ENCODE results near the gene RGP1.
A peak's percentile ranks its signal among the peaks of the same experiment; 100 is the strongest.

Gene RGP1

DNA sequence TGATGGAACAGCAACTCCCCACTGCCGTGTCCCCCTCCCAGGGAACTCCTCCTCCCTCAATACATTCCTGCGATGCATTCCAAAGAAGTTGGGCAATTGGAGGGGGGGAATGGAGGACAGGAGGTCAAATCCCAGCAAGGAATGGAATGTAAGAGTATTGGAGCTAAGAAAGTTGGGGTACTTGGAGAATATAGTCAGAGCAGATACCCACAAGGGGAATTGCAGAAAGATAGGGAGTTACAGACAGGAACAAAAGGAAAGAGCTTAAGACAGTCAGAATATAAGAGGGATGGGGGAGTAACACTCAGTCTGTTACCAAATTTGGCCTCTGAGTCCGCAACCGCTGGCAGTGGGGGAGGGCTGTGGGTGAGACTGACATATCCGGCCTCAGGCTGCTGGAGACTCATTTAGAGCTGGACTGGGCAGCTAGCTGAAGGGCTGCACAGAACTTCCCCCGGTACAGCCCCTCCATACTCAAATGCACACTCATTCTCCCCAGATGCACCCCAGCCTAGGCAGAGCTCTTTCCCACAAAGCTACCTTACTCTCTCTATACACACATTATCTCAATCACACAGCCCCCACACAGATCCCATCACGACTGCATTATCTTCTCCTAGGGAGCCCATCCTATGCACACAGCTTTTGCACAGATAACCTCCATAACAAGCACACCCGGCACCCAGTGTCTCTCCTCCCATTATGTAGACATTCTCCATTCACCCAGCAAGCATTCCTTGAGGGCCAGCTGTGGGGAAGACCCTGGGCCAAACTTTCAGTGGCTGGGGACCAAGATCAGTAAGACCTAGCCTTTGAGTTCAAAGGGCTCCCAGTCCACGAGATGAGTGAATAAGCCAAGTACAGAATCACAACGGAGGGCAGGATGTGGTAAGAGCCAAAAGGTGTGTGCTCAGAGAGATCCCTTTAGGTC lies 20.8 kb upstream of the RGP1 start:
- H3K4me3 ChIP-seq (ENCODE audit: low read length): peak overlapping the region; percentile 19; the same call in 1 of the 2 replicates
- peaks cover 21% of the 10 kb centered on the region; the same call in 1 of the 2 replicates for H3F3A ChIP-seq (ENCODE audit: insufficient read depth, low read length)
- DNase-seq: peak; percentile 29
- no peaks in the 10 kb centered on the region for H3K27me3 ChIP-seq (replicated peaks; ENCODE audit: insufficient read depth, low read length)
- H3K4me2 ChIP-seq (ENCODE audit: low read depth, low read length): peak overlapping the region; percentile 64
- H2AFZ ChIP-seq (ENCODE audit: low read length): no peak overlapping the region
- TF ChIP-seq EZH2phosphoT487 (IDR thresholded peaks at IDR 0.05; ENCODE audit: low read length): no peak
- TF ChIP-seq, protein P1, sequence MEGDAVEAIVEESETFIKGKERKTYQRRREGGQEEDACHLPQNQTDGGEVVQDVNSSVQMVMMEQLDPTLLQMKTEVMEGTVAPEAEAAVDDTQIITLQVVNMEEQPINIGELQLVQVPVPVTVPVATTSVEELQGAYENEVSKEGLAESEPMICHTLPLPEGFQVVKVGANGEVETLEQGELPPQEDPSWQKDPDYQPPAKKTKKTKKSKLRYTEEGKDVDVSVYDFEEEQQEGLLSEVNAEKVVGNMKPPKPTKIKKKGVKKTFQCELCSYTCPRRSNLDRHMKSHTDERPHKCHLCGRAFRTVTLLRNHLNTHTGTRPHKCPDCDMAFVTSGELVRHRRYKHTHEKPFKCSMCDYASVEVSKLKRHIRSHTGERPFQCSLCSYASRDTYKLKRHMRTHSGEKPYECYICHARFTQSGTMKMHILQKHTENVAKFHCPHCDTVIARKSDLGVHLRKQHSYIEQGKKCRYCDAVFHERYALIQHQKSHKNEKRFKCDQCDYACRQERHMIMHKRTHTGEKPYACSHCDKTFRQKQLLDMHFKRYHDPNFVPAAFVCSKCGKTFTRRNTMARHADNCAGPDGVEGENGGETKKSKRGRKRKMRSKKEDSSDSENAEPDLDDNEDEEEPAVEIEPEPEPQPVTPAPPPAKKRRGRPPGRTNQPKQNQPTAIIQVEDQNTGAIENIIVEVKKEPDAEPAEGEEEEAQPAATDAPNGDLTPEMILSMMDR (IDR thresholded peaks at IDR 0.05; ENCODE audit: low read length): no peak
- TF ChIP-seq EZH2 (optimal IDR thresholded peaks at IDR 0.05; ENCODE audit: low read depth, low read length): no peak
- H3K9me3 ChIP-seq (replicated peaks; ENCODE audit: insufficient read depth, low read length): no peaks in the 10 kb centered on the region
- H3K9ac ChIP-seq (ENCODE audit: low read length): no peak overlapping the region
- H3K36me3 ChIP-seq (replicated peaks; ENCODE audit: insufficient read depth, low read length): no peaks in the 10 kb centered on the region; the same call in 1 of the 2 replicates
- peaks cover 28% of the 10 kb centered on the region for H3K4me1 ChIP-seq (ENCODE audit: low read length)
- H3K79me2 ChIP-seq (ENCODE audit: low read length): peaks cover 59% of the 10 kb centered on the region
- H3K9me2 ChIP-seq (replicated peaks; ENCODE audit: insufficient read depth, low read length): no peaks in the 10 kb centered on the region
- H3K27ac ChIP-seq (ENCODE audit: low read length): peak overlapping the region; percentile 4; the same call in 1 of the 2 replicates
- no peaks in the 10 kb centered on the region for H4K20me1 ChIP-seq (ENCODE audit: insufficient read depth, low read length)

DNA sequence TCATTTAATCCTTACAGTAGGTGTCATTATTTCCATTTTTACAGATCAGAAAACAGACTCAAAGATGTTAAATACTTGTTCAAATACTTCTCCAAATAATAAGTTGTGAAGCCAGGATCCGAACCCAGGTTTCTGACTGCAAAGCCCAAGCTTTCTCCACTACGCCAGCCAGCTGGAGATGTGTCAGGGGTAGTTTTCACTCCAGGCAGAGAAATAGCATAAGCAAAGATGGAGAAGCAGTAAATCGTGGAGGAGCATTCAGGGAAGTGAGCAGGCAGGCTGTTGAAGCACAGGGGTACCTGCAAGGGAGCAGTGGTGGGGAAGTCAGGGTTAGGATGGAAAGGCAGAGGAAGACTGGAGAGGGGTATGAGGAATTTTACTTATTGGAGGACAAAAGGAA lies 20.0 kb upstream of the RGP1 start:
- Histone ChIP-seq H2AFZ (ENCODE audit: low read length) (no peak overlapping the region), H3K4me1 (ENCODE audit: low read length) (peaks cover 31% of the 10 kb centered on the region), H3K4me2 (ENCODE audit: low read depth, low read length) (peak overlapping the region; percentile 94; the same call in 1 of the 2 replicates), H3K27ac (ENCODE audit: low read length) (no peak overlapping the region), H3K79me2 (ENCODE audit: low read length) (peaks cover 67% of the 10 kb centered on the region), H3K36me3 (replicated peaks; ENCODE audit: insufficient read depth, low read length) (no peaks in the 10 kb centered on the region; the same call in 1 of the 2 replicates), H3K27me3 (replicated peaks; ENCODE audit: insufficient read depth, low read length) (no peaks in the 10 kb centered on the region), H4K20me1 (ENCODE audit: insufficient read depth, low read length) (no peaks in the 10 kb centered on the region), H3K9me3 (replicated peaks; ENCODE audit: insufficient read depth, low read length) (no peaks in the 10 kb centered on the region), H3K4me3 (ENCODE audit: low read length) (no peak overlapping the region), H3K9me2 (replicated peaks; ENCODE audit: insufficient read depth, low read length) (no peaks in the 10 kb centered on the region), H3F3A (ENCODE audit: insufficient read depth, low read length) (peaks cover 26% of the 10 kb centered on the region; the same call in 1 of the 2 replicates), H3K9ac (ENCODE audit: low read length) (no peak overlapping the region)
- no peak for DNase-seq
- TF ChIP-seq, protein P1 (IDR thresholded peaks at IDR 0.05; ENCODE audit: low read length): no peak
- no peak for TF ChIP-seq EZH2phosphoT487 (IDR thresholded peaks at IDR 0.05; ENCODE audit: low read length)
- no peak for TF ChIP-seq EZH2 (optimal IDR thresholded peaks at IDR 0.05; ENCODE audit: low read depth, low read length)

DNA sequence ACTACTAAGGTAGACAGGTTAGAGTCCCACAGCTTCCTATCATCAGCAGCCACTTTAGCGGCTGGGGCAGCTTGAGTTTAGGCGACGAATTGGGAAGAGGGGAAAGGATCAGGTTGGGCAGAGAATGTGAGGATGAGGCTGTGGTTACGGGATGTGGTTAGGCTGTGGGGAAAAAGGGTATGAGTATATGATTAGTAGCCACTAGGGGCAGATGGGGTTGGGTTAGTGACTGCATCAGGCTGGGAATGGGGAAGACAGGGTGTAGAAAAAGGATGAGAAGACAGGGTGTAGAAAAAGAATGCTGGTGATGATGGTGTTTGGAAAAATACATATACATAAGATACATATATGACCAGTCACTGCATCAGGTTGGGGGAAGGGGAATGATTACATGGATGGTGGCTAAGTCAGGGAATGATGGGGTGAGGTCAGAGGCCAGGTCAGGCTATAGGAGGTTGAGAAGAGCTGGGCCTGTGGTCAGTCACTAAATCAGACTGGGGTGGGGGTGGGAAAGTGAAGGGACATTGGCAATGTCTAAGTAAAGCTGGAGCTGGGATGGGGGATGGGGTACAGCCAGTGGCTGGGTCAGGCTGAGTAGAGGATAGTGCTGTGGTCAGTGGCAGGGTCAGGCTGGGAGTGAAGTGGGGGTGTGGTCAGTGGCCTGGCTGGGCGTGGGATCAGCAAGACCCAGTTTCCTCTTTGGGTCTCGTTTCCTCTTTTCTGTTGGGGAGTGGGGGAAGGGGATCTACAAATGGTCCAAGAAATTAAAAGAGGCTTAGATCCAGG lies 19.2 kb upstream of the RGP1 start:
- Histone ChIP-seq H3K4me2 (ENCODE audit: low read depth, low read length) (peak overlapping the region; percentile 94), H3K9me2 (replicated peaks; ENCODE audit: insufficient read depth, low read length) (no peaks in the 10 kb centered on the region), H3F3A (ENCODE audit: insufficient read depth, low read length) (peaks cover 26% of the 10 kb centered on the region; the same call in 1 of the 2 replicates), H3K4me3 (ENCODE audit: low read length) (peak overlapping the region; percentile 6; the same call in 1 of the 2 replicates), H4K20me1 (ENCODE audit: insufficient read depth, low read length) (no peaks in the 10 kb centered on the region), H3K79me2 (ENCODE audit: low read length) (peaks cover 75% of the 10 kb centered on the region), H2AFZ (ENCODE audit: low read length) (no peak overlapping the region), H3K27me3 (replicated peaks; ENCODE audit: insufficient read depth, low read length) (no peaks in the 10 kb centered on the region), H3K9me3 (replicated peaks; ENCODE audit: insufficient read depth, low read length) (no peaks in the 10 kb centered on the region), H3K4me1 (ENCODE audit: low read length) (peaks cover 31% of the 10 kb centered on the region), H3K36me3 (replicated peaks; ENCODE audit: insufficient read depth, low read length) (no peaks in the 10 kb centered on the region), H3K9ac (ENCODE audit: low read length) (no peak overlapping the region), H3K27ac (ENCODE audit: low read length) (no peak overlapping the region)
- DNase-seq: peak; percentile 24
- TF ChIP-seq, protein P1 (IDR thresholded peaks at IDR 0.05; ENCODE audit: low read length): peak; percentile 56
- TF ChIP-seq EZH2 (optimal IDR thresholded peaks at IDR 0.05; ENCODE audit: low read depth, low read length) (no peak), EZH2phosphoT487 (IDR thresholded peaks at IDR 0.05; ENCODE audit: low read length) (no peak)
